ENCODE results near the gene FTSJ3. TPM values are rescaled to one million over a fixed set of nuclear protein-coding genes. Genes with fewer than 3 reads are reported as not detected.

The FTSJ3 gene
- total and polyA plus RNA-seq, 10 of the 15 experiments (the other 5 are each of a cell fraction or from before 2014, with no cell fraction given) = 17.2 to 79.2 (median 50.4) TPM

DNA sequence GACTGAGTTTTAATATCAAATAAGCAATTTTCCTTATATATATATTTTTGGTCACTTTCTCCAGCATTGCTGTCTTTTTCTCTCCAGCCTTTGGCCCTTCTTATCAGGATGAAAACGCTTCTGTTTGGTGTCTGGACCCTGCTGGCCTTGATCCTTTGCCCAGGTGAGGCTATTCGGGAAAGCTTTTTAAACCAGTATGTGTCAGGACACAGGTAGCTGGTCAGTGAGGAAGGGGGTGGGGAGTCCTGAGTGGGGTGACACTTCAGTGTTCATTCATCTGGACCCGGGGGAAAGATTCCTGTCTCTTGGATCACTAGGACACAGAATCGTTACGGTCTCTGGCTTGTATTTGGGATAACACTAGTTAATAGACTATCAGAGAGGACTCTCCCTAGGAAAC lies 27.2 kb upstream of the FTSJ3 start:
- Histone ChIP-seq H2AFZ (ENCODE audit: control insufficient read depth, low read depth, low read length) (no peak overlapping the region), H3K27ac (ENCODE audit: control insufficient read depth, insufficient read depth) (no peak overlapping the region), H3K4me1 (ENCODE audit: control insufficient read depth, insufficient read depth, low read length) (no peaks in the 10 kb centered on the region), H3K9ac (ENCODE audit: control insufficient read depth, insufficient read depth, low read length) (no peak overlapping the region), H3K79me2 (ENCODE audit: control insufficient read depth, insufficient read depth, low read length) (no peaks in the 10 kb centered on the region), H3K9me3 (replicated peaks; ENCODE audit: control insufficient read depth, insufficient read depth, low read length) (no peaks in the 10 kb centered on the region), H3K36me3 (ENCODE audit: control insufficient read depth in 2 of 2, insufficient read depth in 2 of 2, low read length in 1 of 2) (no peaks in the 10 kb centered on the region), H3K4me3 (no peak overlapping the region), H3K27me3 (replicated peaks in 1 of 2; ENCODE audit: control insufficient read depth in 2 of 2, insufficient read depth in 2 of 2, low read length in 1 of 2) (peaks cover 0 to 1% of the 10 kb centered on the region in 2 experiments; a peak in 1 of 4 replicates), H3K4me2 (ENCODE audit: control insufficient read depth, insufficient read depth) (no peak overlapping the region), H4K20me1 (ENCODE audit: control insufficient read depth, insufficient read depth) (no peaks in the 10 kb centered on the region)
- 54% methylated on average over 5 of the region's 5 CpGs for WGBS (ENCODE audit: insufficient coverage, insufficient replicate concordance, low lambda C conversion rate, missing lambda C conversion rate)
- FAIRE-seq = no peak
- DNase-seq (ENCODE audit: low read depth, low spot score) = no peak
- in situ Hi-C loops (cut with MboI) = no loop called here
- ChIA-PET CTCF (interaction anchor here (0.8 to 3.0 kb wide), 3 partner anchors 11 to 83 kb away, joined by 3 to 16 read pairs (median 4); no protein-coding TSS in a partner anchor), RAD21 (ENCODE audit: unreplicated experiment) (no interaction called here), POLR2A (no interaction called here), SMC1A (ENCODE audit: uncharacterized antibody, unreplicated experiment) (no interaction called here)
- BruUV-seq (replicated peaks) = no TSS peak
- TF ChIP-seq PAX8 (IDR thresholded peaks at IDR 0.05) (no peak), MTA2 (IDR thresholded peaks at IDR 0.05; ENCODE audit: low read depth) (no peak), ESRRA (IDR thresholded peaks at IDR 0.05; ENCODE audit: low read length) (no peak), CUX1 (IDR thresholded peaks at IDR 0.05; ENCODE audit: insufficient replicate concordance, low read depth, low read length) (no peak), ATF7 (IDR thresholded peaks at IDR 0.05; ENCODE audit: low read depth) (no peak), SP1 (IDR thresholded peaks at IDR 0.05; ENCODE audit: low read depth, low read length) (no peak), BMI1 (IDR thresholded peaks at IDR 0.05; ENCODE audit: borderline replicate concordance) (no peak), MTA3 (IDR thresholded peaks at IDR 0.05; ENCODE audit: borderline replicate concordance, low read length) (no peak), MEF2A (IDR thresholded peaks at IDR 0.05; ENCODE audit: insufficient read depth, low read depth, low read length) (no peak), DPF2 (IDR thresholded peaks at IDR 0.05) (no peak), IKZF2 (IDR thresholded peaks at IDR 0.05) (no peak), IRF5 (IDR thresholded peaks at IDR 0.05; ENCODE audit: borderline replicate concordance) (no peak), WRNIP1 (IDR thresholded peaks at IDR 0.05; ENCODE audit: borderline replicate concordance, low read depth, low read length) (no peak)
- TF ChIP-seq, protein P1, sequence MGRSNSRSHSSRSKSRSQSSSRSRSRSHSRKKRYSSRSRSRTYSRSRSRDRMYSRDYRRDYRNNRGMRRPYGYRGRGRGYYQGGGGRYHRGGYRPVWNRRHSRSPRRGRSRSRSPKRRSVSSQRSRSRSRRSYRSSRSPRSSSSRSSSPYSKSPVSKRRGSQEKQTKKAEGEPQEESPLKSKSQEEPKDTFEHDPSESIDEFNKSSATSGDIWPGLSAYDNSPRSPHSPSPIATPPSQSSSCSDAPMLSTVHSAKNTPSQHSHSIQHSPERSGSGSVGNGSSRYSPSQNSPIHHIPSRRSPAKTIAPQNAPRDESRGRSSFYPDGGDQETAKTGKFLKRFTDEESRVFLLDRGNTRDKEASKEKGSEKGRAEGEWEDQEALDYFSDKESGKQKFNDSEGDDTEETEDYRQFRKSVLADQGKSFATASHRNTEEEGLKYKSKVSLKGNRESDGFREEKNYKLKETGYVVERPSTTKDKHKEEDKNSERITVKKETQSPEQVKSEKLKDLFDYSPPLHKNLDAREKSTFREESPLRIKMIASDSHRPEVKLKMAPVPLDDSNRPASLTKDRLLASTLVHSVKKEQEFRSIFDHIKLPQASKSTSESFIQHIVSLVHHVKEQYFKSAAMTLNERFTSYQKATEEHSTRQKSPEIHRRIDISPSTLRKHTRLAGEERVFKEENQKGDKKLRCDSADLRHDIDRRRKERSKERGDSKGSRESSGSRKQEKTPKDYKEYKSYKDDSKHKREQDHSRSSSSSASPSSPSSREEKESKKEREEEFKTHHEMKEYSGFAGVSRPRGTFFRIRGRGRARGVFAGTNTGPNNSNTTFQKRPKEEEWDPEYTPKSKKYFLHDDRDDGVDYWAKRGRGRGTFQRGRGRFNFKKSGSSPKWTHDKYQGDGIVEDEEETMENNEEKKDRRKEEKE (IDR thresholded peaks at IDR 0.05) = no peak
- TF ChIP-seq, protein P2, sequence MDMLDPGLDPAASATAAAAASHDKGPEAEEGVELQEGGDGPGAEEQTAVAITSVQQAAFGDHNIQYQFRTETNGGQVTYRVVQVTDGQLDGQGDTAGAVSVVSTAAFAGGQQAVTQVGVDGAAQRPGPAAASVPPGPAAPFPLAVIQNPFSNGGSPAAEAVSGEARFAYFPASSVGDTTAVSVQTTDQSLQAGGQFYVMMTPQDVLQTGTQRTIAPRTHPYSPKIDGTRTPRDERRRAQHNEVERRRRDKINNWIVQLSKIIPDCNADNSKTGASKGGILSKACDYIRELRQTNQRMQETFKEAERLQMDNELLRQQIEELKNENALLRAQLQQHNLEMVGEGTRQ (IDR thresholded peaks at IDR 0.05; ENCODE audit: borderline replicate concordance, low read depth, low read length) = no peak
- ATAC-seq = no peak
- intact Hi-C loops (cut with micrococcal nuclease; ENCODE audit: unreplicated experiment) = no loop called here
